ENCODE data around the gene YARS1.
A peak's percentile ranks its signal among the peaks of the same experiment; 100 is the strongest.

Gene YARS1

GRCh38 chr1:32784817-32785216, 32.3 kb downstream of the YARS1 start:
- Histone ChIP-seq H3K14ac (ENCODE audit: low read length in 2 of 2) (no peak overlapping the region), H3K4me3 (ENCODE audit: insufficient read depth in 1 of 2, low read depth in 1 of 2, low read length in 2 of 2) (no peak overlapping the region), H3K23ac (ENCODE audit: low read length in 2 of 2) (no peak overlapping the region), H4K91ac (ENCODE audit: low read length) (no peak overlapping the region), H3K27me3 (ENCODE audit: control insufficient read depth in 1 of 2, insufficient read depth in 1 of 2, low read length in 2 of 2) (no peaks in the 10 kb centered on the region), H3K4me1 (ENCODE audit: control insufficient read depth, insufficient read depth, low read depth, low read length) (peaks cover 2% of the 10 kb centered on the region), H2BK120ac (ENCODE audit: low read depth, low read length) (no peak overlapping the region), H3K36me3 (ENCODE audit: control insufficient read depth in 1 of 2, insufficient read depth in 2 of 2, low read depth in 1 of 2, low read length in 2 of 2) (peaks cover 37 to 85% of the 10 kb centered on the region in 2 experiments), H3K79me1 (replicated peaks; ENCODE audit: low read length, poor library complexity, severe bottlenecking) (peaks cover 15% of the 10 kb centered on the region), H3K27ac (ENCODE audit: low read length, poor library complexity, severe bottlenecking) (no peak overlapping the region), H2AFZ (ENCODE audit: low read depth, low read length) (no peak overlapping the region), H3K4me2 (ENCODE audit: low read length, poor library complexity, severe bottlenecking) (no peak overlapping the region), H2AK5ac (ENCODE audit: low read length, severe bottlenecking) (no peak overlapping the region), H3K18ac (ENCODE audit: low read depth in 1 of 2, low read length in 2 of 2) (no peak overlapping the region), H2BK12ac (ENCODE audit: low read length in 2 of 2) (no peak overlapping the region), H2BK15ac (ENCODE audit: low read depth, poor library complexity, severe bottlenecking) (no peak overlapping the region), H2BK5ac (ENCODE audit: low read depth, low read length, poor library complexity, severe bottlenecking) (no peak overlapping the region), H3K4ac (ENCODE audit: low read depth in 1 of 2, low read length in 2 of 2) (no peak overlapping the region), H3K9ac (ENCODE audit: low read length) (no peak overlapping the region), H3K9me3 (ENCODE audit: control insufficient read depth, low read length) (no peaks in the 10 kb centered on the region), H4K8ac (ENCODE audit: low read length) (no peak overlapping the region)
- 90% methylated on average over 3 of the region's 3 CpGs for WGBS
- no peak for DNase-seq

- peaks cover 2% of the 10 kb centered on the region for H3K4me1 ChIP-seq (ENCODE audit: control insufficient read depth, insufficient read depth, low read depth, low read length)
- no peaks in the 10 kb centered on the region for H3K9me3 ChIP-seq (ENCODE audit: control insufficient read depth, low read length)
- WGBS = 97% methylated on average over 5 of the region's 5 CpGs
- H2BK15ac ChIP-seq (ENCODE audit: low read depth, poor library complexity, severe bottlenecking) = no peak overlapping the region
- H2BK12ac ChIP-seq (ENCODE audit: low read length in 2 of 2) = no peak overlapping the region
- H2AFZ ChIP-seq (ENCODE audit: low read depth, low read length) = no peak overlapping the region
- no peak overlapping the region for H4K8ac ChIP-seq (ENCODE audit: low read length)
- H3K79me1 ChIP-seq (replicated peaks; ENCODE audit: low read length, poor library complexity, severe bottlenecking) = peaks cover 16% of the 10 kb centered on the region
- no peak overlapping the region for H3K4ac ChIP-seq (ENCODE audit: low read depth in 1 of 2, low read length in 2 of 2)
- no peak overlapping the region for H3K4me2 ChIP-seq (ENCODE audit: low read length, poor library complexity, severe bottlenecking)
- peaks cover 44 to 92% of the 10 kb centered on the region in 2 experiments for H3K36me3 ChIP-seq (ENCODE audit: control insufficient read depth in 1 of 2, insufficient read depth in 2 of 2, low read depth in 1 of 2, low read length in 2 of 2)
- H3K4me3 ChIP-seq (ENCODE audit: insufficient read depth in 1 of 2, low read depth in 1 of 2, low read length in 2 of 2) = no peak overlapping the region
- no peak overlapping the region for H3K14ac ChIP-seq (ENCODE audit: low read length in 2 of 2)
- H3K27me3 ChIP-seq (ENCODE audit: control insufficient read depth in 1 of 2, insufficient read depth in 1 of 2, low read length in 2 of 2) = no peaks in the 10 kb centered on the region
- H3K9ac ChIP-seq (ENCODE audit: low read length) = no peak overlapping the region
- no peak overlapping the region for H2AK5ac ChIP-seq (ENCODE audit: low read length, severe bottlenecking)
- H4K91ac ChIP-seq (ENCODE audit: low read length) = no peak overlapping the region
- no peak for DNase-seq
- no peak overlapping the region for H2BK5ac ChIP-seq (ENCODE audit: low read depth, low read length, poor library complexity, severe bottlenecking)
- H3K27ac ChIP-seq (ENCODE audit: low read length, poor library complexity, severe bottlenecking) = no peak overlapping the region
- no peak overlapping the region for H3K23ac ChIP-seq (ENCODE audit: low read length in 2 of 2)
- H2BK120ac ChIP-seq (ENCODE audit: low read depth, low read length) = no peak overlapping the region
- no peak overlapping the region for H3K18ac ChIP-seq (ENCODE audit: low read depth in 1 of 2, low read length in 2 of 2)
Observed at GRCh38 chr1:32783851-32784250, 33.3 kb downstream of the YARS1 start.

GRCh38 chr1:32782086-32782485, 35.1 kb downstream of the YARS1 start:
- Histone ChIP-seq H3K36me3 (ENCODE audit: control insufficient read depth in 1 of 2, insufficient read depth in 2 of 2, low read depth in 1 of 2, low read length in 2 of 2) (peaks cover 45 to 92% of the 10 kb centered on the region in 2 experiments), H3K27ac (ENCODE audit: low read length, poor library complexity, severe bottlenecking) (peak overlapping the region; percentile 21), H3K18ac (ENCODE audit: low read depth in 1 of 2, low read length in 2 of 2) (no peak overlapping the region), H3K27me3 (ENCODE audit: control insufficient read depth in 1 of 2, insufficient read depth in 1 of 2, low read length in 2 of 2) (no peaks in the 10 kb centered on the region), H3K4me2 (ENCODE audit: low read length, poor library complexity, severe bottlenecking) (no peak overlapping the region), H2AFZ (ENCODE audit: low read depth, low read length) (no peak overlapping the region), H3K23ac (ENCODE audit: low read length in 2 of 2) (no peak overlapping the region), H4K8ac (ENCODE audit: low read length) (no peak overlapping the region), H3K9ac (ENCODE audit: low read length) (no peak overlapping the region), H2AK5ac (ENCODE audit: low read length, severe bottlenecking) (no peak overlapping the region), H3K14ac (ENCODE audit: low read length in 2 of 2) (no peak overlapping the region), H3K4me3 (ENCODE audit: insufficient read depth in 1 of 2, low read depth in 1 of 2, low read length in 2 of 2) (no peak overlapping the region), H4K91ac (ENCODE audit: low read length) (no peak overlapping the region), H2BK120ac (ENCODE audit: low read depth, low read length) (no peak overlapping the region), H2BK15ac (ENCODE audit: low read depth, poor library complexity, severe bottlenecking) (no peak overlapping the region), H3K79me1 (replicated peaks; ENCODE audit: low read length, poor library complexity, severe bottlenecking) (peaks cover 9% of the 10 kb centered on the region), H3K9me3 (ENCODE audit: control insufficient read depth, low read length) (no peaks in the 10 kb centered on the region), H2BK5ac (ENCODE audit: low read depth, low read length, poor library complexity, severe bottlenecking) (no peak overlapping the region), H3K4ac (ENCODE audit: low read depth in 1 of 2, low read length in 2 of 2) (no peak overlapping the region), H2BK12ac (ENCODE audit: low read length in 2 of 2) (no peak overlapping the region), H3K4me1 (ENCODE audit: control insufficient read depth, insufficient read depth, low read depth, low read length) (peaks cover 2% of the 10 kb centered on the region)
- WGBS = 87% methylated on average over 5 of the region's 5 CpGs
- DNase-seq = no peak

- no peak overlapping the region for H2AFZ ChIP-seq (ENCODE audit: low read depth, low read length)
- H3K36me3 ChIP-seq (ENCODE audit: control insufficient read depth in 1 of 2, insufficient read depth in 2 of 2, low read depth in 1 of 2, low read length in 2 of 2) = peaks cover 46 to 83% of the 10 kb centered on the region in 2 experiments
- H3K4me3 ChIP-seq (ENCODE audit: insufficient read depth in 1 of 2, low read depth in 1 of 2, low read length in 2 of 2) = no peak overlapping the region
- peaks cover 9% of the 10 kb centered on the region for H3K79me1 ChIP-seq (replicated peaks; ENCODE audit: low read length, poor library complexity, severe bottlenecking)
- WGBS = 96% methylated on average over 7 of the region's 8 CpGs
- no peak overlapping the region for H3K18ac ChIP-seq (ENCODE audit: low read depth in 1 of 2, low read length in 2 of 2)
- H3K27ac ChIP-seq (ENCODE audit: low read length, poor library complexity, severe bottlenecking) = peak overlapping the region; percentile 10
- peaks cover 4% of the 10 kb centered on the region for H3K4me1 ChIP-seq (ENCODE audit: control insufficient read depth, insufficient read depth, low read depth, low read length)
- DNase-seq = no peak
- H2BK15ac ChIP-seq (ENCODE audit: low read depth, poor library complexity, severe bottlenecking) = no peak overlapping the region
- H2BK12ac ChIP-seq (ENCODE audit: low read length in 2 of 2) = no peak overlapping the region
- no peak overlapping the region for H4K91ac ChIP-seq (ENCODE audit: low read length)
- H2AK5ac ChIP-seq (ENCODE audit: low read length, severe bottlenecking) = no peak overlapping the region
- H3K9me3 ChIP-seq (ENCODE audit: control insufficient read depth, low read length) = no peaks in the 10 kb centered on the region
- no peak overlapping the region for H3K23ac ChIP-seq (ENCODE audit: low read length in 2 of 2)
- H3K4ac ChIP-seq (ENCODE audit: low read depth in 1 of 2, low read length in 2 of 2) = no peak overlapping the region
- no peak overlapping the region for H2BK120ac ChIP-seq (ENCODE audit: low read depth, low read length)
- no peak overlapping the region for H4K8ac ChIP-seq (ENCODE audit: low read length)
- no peaks in the 10 kb centered on the region for H3K27me3 ChIP-seq (ENCODE audit: control insufficient read depth in 1 of 2, insufficient read depth in 1 of 2, low read length in 2 of 2)
- no peak overlapping the region for H3K9ac ChIP-seq (ENCODE audit: low read length)
- no peak overlapping the region for H3K14ac ChIP-seq (ENCODE audit: low read length in 2 of 2)
- no peak overlapping the region for H2BK5ac ChIP-seq (ENCODE audit: low read depth, low read length, poor library complexity, severe bottlenecking)
- no peak overlapping the region for H3K4me2 ChIP-seq (ENCODE audit: low read length, poor library complexity, severe bottlenecking)
Observed at GRCh38 chr1:32780628-32781234, 36.4 kb downstream of the YARS1 start.
